Measurements from ENCODE around the gene MRPS18A.

MRPS18A gene

DNA sequence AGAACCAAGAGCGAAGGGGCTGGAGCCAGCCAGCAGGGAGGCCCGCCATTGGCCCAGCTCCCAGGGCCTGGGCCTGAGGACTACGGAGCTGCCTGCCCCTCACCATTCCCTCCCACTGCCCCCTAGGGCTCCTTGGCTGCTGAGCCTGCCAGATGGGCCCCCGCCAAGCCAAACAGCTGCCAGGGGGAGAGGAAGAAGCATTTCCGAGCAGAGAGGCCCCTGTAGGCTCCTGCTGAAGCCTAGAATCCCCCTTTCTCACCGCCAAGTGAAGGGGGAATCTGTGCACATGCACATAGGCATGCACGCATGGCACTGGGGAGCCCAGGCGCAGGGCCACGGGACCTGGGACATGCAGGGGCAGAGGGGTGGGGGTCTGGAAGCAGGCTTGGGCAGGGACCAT, 28.5 kb upstream of the MRPS18A start:
- H3K4me2 ChIP-seq (ENCODE audit: low read length): no peak overlapping the region
- H4K91ac ChIP-seq (ENCODE audit: low read depth, low read length): no peak overlapping the region

DNA sequence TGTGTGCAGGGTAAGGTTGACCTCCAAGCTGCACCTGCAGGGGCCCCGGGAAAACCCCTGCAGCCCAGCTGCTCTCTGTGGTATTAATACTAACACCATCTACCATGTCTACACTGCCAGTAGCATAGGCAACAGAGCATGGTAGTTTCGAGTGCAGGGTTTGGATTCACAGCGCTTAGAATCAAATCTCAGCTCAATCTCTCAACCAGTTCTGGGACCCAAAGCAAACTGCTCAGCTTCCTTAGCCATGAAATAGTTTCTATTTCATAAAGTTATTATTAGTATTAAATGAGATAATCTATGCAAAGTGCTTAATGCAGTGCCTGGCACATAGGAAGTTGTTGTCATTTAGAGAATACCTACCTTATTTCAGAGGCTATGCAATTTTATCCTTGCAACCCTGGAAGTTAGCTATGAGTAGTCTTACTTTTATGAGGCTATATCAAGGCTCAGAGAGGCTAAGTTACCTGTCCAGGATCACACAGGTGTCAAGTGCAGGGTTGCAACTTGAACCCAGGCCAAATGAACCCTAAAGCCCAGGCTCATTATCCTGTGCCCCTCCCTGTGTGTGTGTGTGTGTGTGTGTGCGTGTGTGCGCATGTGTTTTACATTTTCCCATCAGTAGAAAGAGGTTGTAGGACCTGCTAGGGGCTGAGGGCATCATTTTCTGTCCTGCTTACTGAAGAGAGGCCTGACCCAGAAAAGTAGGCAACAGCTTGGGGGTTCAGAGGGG, 27.6 kb upstream of the MRPS18A start:
- no peaks in the 10 kb centered on the region for H3K36me3 ChIP-seq (ENCODE audit: control insufficient read depth in 1 of 2, insufficient read depth in 2 of 2, low read length in 2 of 2)
- no CpG with 5 or more reads among the region's 5 CpGs for WGBS (ENCODE audit: extremely low coverage, insufficient coverage, insufficient read length)
- no peak overlapping the region for H2AK5ac ChIP-seq (ENCODE audit: low read length)
- H3K4ac ChIP-seq (ENCODE audit: low read depth, low read length): no peak overlapping the region
- no peaks in the 10 kb centered on the region for H3K79me2 ChIP-seq (ENCODE audit: control insufficient read depth, insufficient read depth, low read length, poor library complexity)
- H4K12ac ChIP-seq (ENCODE audit: low read depth, low read length): no peak overlapping the region
- no peak overlapping the region for H3K23ac ChIP-seq (ENCODE audit: low read length)
- H3K27me3 ChIP-seq (ENCODE audit: insufficient read depth, low read length): no peaks in the 10 kb centered on the region
- no peaks in the 10 kb centered on the region for H3K79me1 ChIP-seq (ENCODE audit: low read length)
- no peaks in the 10 kb centered on the region for H3K4me1 ChIP-seq (ENCODE audit: control insufficient read depth in 1 of 2, insufficient read depth in 2 of 2, low read length in 2 of 2)
- no peak overlapping the region for H2AFZ ChIP-seq (ENCODE audit: insufficient read depth, low read length, poor library complexity)
- H3K4me2 ChIP-seq (ENCODE audit: low read length): no peak overlapping the region
- DNase-seq: no peak
- H2BK12ac ChIP-seq (ENCODE audit: low read length): no peak overlapping the region
- H3K9ac ChIP-seq (ENCODE audit: low read length): no peak overlapping the region
- H2BK5ac ChIP-seq (ENCODE audit: low read depth, low read length, poor library complexity): no peak overlapping the region
- H3K27ac ChIP-seq (ENCODE audit: low read depth, low read length): no peak overlapping the region
- H3K4me3 ChIP-seq (ENCODE audit: low read depth, low read length): no peak overlapping the region
- no peak overlapping the region for H4K91ac ChIP-seq (ENCODE audit: low read depth, low read length)
- no peaks in the 10 kb centered on the region for H3K9me3 ChIP-seq (ENCODE audit: insufficient read depth, low read depth, low read length)
- H3K14ac ChIP-seq (ENCODE audit: low read length): no peak overlapping the region
- no peak overlapping the region for H4K8ac ChIP-seq (ENCODE audit: low read depth, low read length)
- H3K18ac ChIP-seq (ENCODE audit: low read length): no peak overlapping the region
- no peak overlapping the region for H2BK120ac ChIP-seq (ENCODE audit: insufficient read depth, low read length, poor library complexity)

More for the DNA sequence above, 28.5 kb upstream of the MRPS18A start:
- Histone ChIP-seq H3K14ac (ENCODE audit: low read length) (no peak overlapping the region), H4K12ac (ENCODE audit: low read depth, low read length) (no peak overlapping the region), H3K36me3 (ENCODE audit: control insufficient read depth in 1 of 2, insufficient read depth in 2 of 2, low read length in 2 of 2) (no peaks in the 10 kb centered on the region), H3K4ac (ENCODE audit: low read depth, low read length) (no peak overlapping the region), H2BK5ac (ENCODE audit: low read depth, low read length, poor library complexity) (no peak overlapping the region), H3K4me3 (ENCODE audit: low read depth, low read length) (no peak overlapping the region), H3K79me1 (ENCODE audit: low read length) (no peaks in the 10 kb centered on the region), H3K9me3 (ENCODE audit: insufficient read depth, low read depth, low read length) (no peaks in the 10 kb centered on the region), H3K27me3 (ENCODE audit: insufficient read depth, low read length) (no peaks in the 10 kb centered on the region), H2BK120ac (ENCODE audit: insufficient read depth, low read length, poor library complexity) (no peak overlapping the region), H3K27ac (ENCODE audit: low read depth, low read length) (no peak overlapping the region), H3K18ac (ENCODE audit: low read length) (no peak overlapping the region), H2AFZ (ENCODE audit: insufficient read depth, low read length, poor library complexity) (no peak overlapping the region), H3K9ac (ENCODE audit: low read length) (no peak overlapping the region), H2BK12ac (ENCODE audit: low read length) (no peak overlapping the region), H2AK5ac (ENCODE audit: low read length) (no peak overlapping the region), H4K8ac (ENCODE audit: low read depth, low read length) (no peak overlapping the region), H3K23ac (ENCODE audit: low read length) (no peak overlapping the region), H3K79me2 (ENCODE audit: control insufficient read depth, insufficient read depth, low read length, poor library complexity) (no peaks in the 10 kb centered on the region), H3K4me1 (ENCODE audit: control insufficient read depth in 1 of 2, insufficient read depth in 2 of 2, low read length in 2 of 2) (no peaks in the 10 kb centered on the region)
- WGBS (ENCODE audit: extremely low coverage, insufficient coverage, insufficient read length): no CpG with 5 or more reads among the region's 9 CpGs
- DNase-seq: no peak

DNA sequence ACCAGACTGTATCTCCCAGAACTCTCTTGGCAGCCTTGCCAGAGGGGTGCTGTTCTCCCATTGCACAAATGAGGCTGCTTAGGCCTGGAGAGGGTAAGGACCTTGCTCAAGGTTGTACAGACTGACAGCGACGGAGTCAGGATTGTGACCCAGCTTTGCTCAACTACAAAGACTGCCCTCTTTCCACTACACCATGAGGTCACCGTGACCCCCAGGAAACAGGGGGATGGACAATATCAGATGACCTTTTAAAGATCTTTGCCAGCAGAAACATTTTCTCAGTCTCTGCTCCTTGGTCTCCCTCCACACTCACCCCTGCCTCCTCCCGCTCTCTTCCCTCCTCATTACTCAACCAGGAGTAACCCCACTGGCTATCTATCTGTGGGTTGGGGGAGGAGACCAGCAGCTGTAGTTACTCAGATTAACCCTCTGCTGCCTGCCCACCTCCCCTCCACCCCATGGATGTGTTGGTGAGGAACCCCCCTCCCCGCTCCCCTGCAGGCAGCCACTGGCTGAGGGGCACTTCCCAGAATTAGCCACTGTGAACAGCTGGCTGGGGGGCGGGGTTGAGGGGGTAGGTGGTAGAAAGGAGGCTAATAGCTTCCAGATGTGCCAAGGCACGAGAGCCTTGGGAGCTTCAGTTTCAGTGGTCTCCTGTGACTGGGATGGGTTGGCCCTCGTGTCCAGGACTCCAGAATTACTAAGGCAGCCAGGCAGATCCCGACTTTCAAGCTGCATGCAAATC, 26.9 kb upstream of the MRPS18A start:
- Histone ChIP-seq H4K8ac (ENCODE audit: low read depth, low read length) (no peak overlapping the region), H3K9me3 (ENCODE audit: insufficient read depth, low read depth, low read length) (no peaks in the 10 kb centered on the region), H2BK120ac (ENCODE audit: insufficient read depth, low read length, poor library complexity) (no peak overlapping the region), H3K27me3 (ENCODE audit: insufficient read depth, low read length) (no peaks in the 10 kb centered on the region), H3K18ac (ENCODE audit: low read length) (no peak overlapping the region), H4K91ac (ENCODE audit: low read depth, low read length) (no peak overlapping the region), H3K4me2 (ENCODE audit: low read length) (no peak overlapping the region), H3K79me2 (ENCODE audit: control insufficient read depth, insufficient read depth, low read length, poor library complexity) (no peaks in the 10 kb centered on the region), H2AFZ (ENCODE audit: insufficient read depth, low read length, poor library complexity) (no peak overlapping the region), H3K79me1 (ENCODE audit: low read length) (no peaks in the 10 kb centered on the region), H2AK5ac (ENCODE audit: low read length) (no peak overlapping the region), H4K12ac (ENCODE audit: low read depth, low read length) (no peak overlapping the region), H2BK5ac (ENCODE audit: low read depth, low read length, poor library complexity) (no peak overlapping the region), H3K9ac (ENCODE audit: low read length) (no peak overlapping the region), H3K14ac (ENCODE audit: low read length) (no peak overlapping the region), H2BK12ac (ENCODE audit: low read length) (no peak overlapping the region), H3K4ac (ENCODE audit: low read depth, low read length) (no peak overlapping the region), H3K23ac (ENCODE audit: low read length) (no peak overlapping the region), H3K27ac (ENCODE audit: low read depth, low read length) (no peak overlapping the region), H3K4me1 (ENCODE audit: control insufficient read depth in 1 of 2, insufficient read depth in 2 of 2, low read length in 2 of 2) (no peaks in the 10 kb centered on the region), H3K36me3 (ENCODE audit: control insufficient read depth in 1 of 2, insufficient read depth in 2 of 2, low read length in 2 of 2) (no peaks in the 10 kb centered on the region), H3K4me3 (ENCODE audit: low read depth, low read length) (no peak overlapping the region)
- WGBS (ENCODE audit: extremely low coverage, insufficient coverage, insufficient read length): no CpG with 5 or more reads among the region's 9 CpGs
- no peak for DNase-seq

DNA sequence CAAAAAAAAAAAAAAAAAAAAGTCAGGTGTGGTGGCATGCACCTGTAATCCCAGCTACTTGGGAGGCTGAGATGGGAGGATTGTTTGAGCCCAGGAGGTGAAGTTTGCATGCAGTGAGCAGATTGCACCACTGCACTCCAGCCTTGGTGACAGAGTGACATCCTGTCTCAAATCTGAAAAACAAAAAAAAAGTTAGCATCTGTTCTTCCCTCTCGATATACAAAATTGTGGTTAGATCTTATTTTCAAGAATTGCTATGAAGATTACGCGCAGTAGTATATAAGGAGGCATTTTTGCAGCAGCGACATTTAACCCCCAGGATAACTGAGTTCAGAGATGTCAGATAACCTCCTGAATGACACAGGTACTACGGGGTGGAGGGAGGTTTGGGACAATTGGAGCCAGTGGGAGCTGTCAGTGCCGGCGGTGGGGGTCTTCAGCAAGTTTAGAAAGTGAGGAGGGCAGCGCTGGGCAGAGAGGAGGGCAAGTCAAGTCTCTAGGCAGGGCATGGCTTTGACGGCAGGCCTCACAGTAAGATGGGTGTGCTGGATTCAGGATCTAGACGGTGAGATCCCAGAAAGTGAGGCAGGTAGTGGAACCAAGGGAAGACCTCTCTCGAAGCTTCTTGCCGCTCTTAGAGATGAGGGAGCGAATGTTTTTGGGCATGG, 26.2 kb upstream of the MRPS18A start:
- Histone ChIP-seq H2AK5ac (ENCODE audit: low read length) (no peak overlapping the region), H3K18ac (ENCODE audit: low read length) (no peak overlapping the region), H3K4me2 (ENCODE audit: low read length) (no peak overlapping the region), H3K4ac (ENCODE audit: low read depth, low read length) (no peak overlapping the region), H4K91ac (ENCODE audit: low read depth, low read length) (no peak overlapping the region), H3K23ac (ENCODE audit: low read length) (no peak overlapping the region), H3K79me2 (ENCODE audit: control insufficient read depth, insufficient read depth, low read length, poor library complexity) (no peaks in the 10 kb centered on the region), H2BK120ac (ENCODE audit: insufficient read depth, low read length, poor library complexity) (no peak overlapping the region), H3K27me3 (ENCODE audit: insufficient read depth, low read length) (no peaks in the 10 kb centered on the region), H3K9ac (ENCODE audit: low read length) (no peak overlapping the region), H3K4me1 (ENCODE audit: control insufficient read depth in 1 of 2, insufficient read depth in 2 of 2, low read length in 2 of 2) (no peaks in the 10 kb centered on the region), H2BK5ac (ENCODE audit: low read depth, low read length, poor library complexity) (no peak overlapping the region), H3K36me3 (ENCODE audit: control insufficient read depth in 1 of 2, insufficient read depth in 2 of 2, low read length in 2 of 2) (no peaks in the 10 kb centered on the region), H4K8ac (ENCODE audit: low read depth, low read length) (no peak overlapping the region), H3K14ac (ENCODE audit: low read length) (no peak overlapping the region), H2AFZ (ENCODE audit: insufficient read depth, low read length, poor library complexity) (no peak overlapping the region), H3K4me3 (ENCODE audit: low read depth, low read length) (no peak overlapping the region), H3K79me1 (ENCODE audit: low read length) (no peaks in the 10 kb centered on the region), H3K9me3 (ENCODE audit: insufficient read depth, low read depth, low read length) (no peaks in the 10 kb centered on the region), H2BK12ac (ENCODE audit: low read length) (no peak overlapping the region), H4K12ac (ENCODE audit: low read depth, low read length) (no peak overlapping the region), H3K27ac (ENCODE audit: low read depth, low read length) (no peak overlapping the region)
- WGBS (ENCODE audit: extremely low coverage, insufficient coverage, insufficient read length): no CpG with 5 or more reads among the region's 13 CpGs
- DNase-seq: no peak

All from trophoblast cell (in vitro differentiated cells and primary cell).